Fibroblast of gingiva (primary cell): ENCODE results near the gene RSBN1.
A peak's percentile ranks its signal among the peaks of the same experiment; 100 is the strongest.
"Not testable (repeated sequence)": the region's sequence is repeated elsewhere in the genome, so short reads cannot be mapped to it uniquely, and the experiment has no call there.

ENCODE experiments used
- DNase-seq: peaks from one replicate; pipeline ENCODE4 v3.0.0-alpha.2; 2011; ENCODE audit warnings: low read depth

The RSBN1 gene

DNA sequence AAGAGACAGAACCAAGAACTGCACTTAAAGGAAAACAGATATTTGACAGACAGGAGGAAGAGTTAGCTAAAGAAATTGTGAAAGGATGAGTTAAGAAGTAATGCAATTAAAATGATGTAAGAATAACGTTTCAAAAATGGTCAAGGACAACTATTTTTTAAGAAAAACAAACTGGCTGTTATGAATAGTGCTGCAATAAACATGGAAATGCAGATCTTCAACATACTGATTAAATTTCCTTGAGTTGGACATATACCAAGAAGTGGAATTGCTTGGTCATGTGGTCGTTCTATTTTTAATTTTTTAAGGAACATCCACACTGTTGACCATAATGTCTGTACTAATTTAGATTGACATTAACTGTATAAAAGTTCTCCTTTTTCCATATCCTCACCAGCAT lies 29.9 kb downstream of the RSBN1 start:
- DNase-seq = peak; percentile 71

DNA sequence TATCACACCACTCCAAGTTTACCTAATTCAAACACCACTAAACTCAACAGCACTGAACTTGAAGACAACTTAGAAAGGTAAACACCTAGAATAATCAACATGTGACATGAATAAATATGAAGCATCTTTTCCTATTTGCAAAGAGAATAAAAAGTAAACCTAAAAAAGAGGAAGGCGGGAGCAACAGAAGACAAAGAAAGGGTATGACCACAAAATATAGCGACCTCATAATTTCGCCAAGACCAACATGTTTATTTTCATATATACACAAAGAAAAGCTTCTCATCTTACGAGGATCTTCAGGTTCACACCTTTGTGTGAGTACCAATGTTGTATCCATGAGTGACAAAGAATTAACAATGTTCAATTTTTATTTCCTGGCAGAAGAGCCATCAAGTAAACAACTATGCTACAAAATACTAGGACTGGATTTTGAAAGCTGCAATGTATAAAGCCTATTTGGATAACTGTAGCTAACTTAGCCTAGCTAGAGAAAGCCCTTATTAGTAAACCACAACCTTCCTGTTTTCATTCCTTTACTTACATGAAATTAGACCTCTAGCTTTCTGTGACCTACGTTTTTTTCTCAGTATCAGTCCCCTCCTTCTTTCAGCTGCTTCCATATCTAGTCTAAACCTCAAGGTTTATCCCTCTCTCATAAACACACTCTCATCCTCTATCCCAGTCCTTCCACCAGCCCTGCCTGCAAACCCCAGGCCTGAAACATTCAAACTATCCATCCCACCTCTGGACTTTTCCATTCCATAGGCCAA lies 31.7 kb downstream of the RSBN1 start:
- no peak for DNase-seq

DNA sequence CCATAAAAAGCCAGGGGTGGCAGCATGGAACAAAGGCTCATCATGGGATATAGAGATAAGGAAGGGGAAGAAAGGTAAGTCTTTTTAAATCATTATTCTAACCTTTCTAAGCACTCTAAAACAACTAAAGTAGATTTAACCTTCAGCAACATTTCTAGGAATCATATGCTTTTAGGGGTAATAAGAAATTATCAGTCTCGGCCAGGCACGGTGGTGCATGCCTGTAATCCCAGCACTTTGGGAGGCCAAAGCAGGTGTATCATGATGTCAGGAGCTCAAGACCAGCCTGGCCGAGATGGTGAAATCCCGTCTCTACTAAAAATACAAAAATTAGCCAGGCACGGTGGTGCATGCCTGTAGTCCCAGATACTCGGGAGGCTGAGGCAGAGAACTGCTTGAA lies 32.7 kb downstream of the RSBN1 start:
- DNase-seq = no peak

DNA sequence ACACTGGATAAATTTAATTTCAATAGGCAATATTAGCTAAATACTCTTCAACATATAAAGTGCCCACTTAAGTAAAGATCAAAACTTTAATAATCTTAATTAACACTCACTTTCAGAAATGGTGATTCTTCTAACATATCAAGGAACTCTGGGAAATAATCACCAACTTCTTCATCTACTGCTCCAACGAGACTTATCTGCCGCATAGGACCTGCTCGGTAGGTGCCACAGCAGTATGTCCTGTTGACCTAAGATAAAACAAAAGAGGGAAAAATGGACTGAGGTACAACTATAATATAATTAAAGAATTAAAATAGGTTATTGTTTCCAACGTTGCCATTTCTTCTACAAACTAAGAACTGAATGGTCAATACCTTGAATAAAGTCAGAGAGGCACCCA lies 34.7 kb downstream of the RSBN1 start:
- DNase-seq = no peak

DNA sequence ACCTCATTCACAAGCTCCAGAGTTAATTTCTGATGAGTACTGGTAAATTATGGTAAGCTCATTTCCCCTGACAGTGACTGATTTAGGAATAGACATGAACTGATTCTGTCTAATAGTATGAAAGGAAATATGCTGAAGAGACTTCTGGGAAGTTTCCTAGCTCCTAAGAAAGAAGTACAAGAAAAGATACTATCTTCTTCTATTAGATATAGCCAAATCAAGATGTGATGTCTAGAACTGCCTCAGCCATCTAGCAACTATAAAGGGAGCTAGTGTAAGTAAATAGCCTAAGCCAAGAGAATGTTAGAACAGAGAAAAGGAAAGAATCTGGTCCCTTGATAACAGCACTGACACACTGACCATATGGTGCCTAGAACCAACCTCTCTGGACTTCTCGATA lies 42.2 kb downstream of the RSBN1 start:
- DNase-seq = no peak

DNA sequence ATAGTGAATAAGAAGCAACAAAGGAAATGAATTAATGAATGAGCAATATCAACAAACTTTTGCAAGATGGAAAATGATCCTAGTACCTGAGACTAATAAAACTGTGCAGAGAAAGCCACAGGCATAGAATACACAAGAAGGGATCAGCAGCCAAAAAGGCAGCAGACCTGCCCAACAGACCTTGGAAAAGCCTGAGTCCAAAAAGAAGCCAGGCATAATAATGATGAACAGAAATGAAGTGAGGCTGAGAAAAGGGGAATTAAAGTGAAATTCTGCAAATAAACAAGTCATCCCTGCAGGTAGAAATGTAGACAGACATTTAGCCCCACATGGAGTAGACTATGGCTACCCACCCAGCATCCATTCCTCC lies 42.7 kb downstream of the RSBN1 start:
- DNase-seq = no peak

DNA sequence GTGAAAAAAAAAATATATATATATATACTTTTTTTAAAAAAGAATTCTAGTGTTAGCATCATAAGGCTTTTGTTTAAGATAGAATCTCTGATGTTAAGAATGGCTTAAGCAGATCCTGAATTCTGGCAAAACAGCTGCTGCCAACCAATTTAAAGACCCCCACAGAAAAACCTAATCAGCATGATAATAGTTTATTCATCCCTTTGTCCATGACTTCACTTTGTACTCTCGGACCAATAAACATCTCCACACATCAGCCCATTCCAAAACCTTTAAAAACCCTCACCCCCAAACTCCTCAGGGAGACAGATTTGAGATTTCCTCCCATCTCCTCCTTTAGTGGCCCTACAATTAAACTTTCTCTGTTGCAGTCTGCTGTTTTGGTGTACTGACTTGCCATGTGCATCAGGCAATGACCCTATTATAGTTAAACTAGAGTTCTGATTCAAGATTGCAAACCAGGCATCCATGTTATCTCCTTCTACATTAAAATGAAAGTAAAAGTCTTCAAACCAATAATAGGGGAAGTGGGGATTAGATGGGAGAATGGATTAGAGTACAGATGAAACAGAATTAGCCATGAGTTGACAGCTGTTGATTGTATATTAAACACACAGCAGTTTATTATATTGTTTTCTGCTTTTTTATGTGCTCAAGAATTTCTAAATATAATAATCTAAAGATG lies 43.2 kb downstream of the RSBN1 start:
- no peak for DNase-seq

DNA sequence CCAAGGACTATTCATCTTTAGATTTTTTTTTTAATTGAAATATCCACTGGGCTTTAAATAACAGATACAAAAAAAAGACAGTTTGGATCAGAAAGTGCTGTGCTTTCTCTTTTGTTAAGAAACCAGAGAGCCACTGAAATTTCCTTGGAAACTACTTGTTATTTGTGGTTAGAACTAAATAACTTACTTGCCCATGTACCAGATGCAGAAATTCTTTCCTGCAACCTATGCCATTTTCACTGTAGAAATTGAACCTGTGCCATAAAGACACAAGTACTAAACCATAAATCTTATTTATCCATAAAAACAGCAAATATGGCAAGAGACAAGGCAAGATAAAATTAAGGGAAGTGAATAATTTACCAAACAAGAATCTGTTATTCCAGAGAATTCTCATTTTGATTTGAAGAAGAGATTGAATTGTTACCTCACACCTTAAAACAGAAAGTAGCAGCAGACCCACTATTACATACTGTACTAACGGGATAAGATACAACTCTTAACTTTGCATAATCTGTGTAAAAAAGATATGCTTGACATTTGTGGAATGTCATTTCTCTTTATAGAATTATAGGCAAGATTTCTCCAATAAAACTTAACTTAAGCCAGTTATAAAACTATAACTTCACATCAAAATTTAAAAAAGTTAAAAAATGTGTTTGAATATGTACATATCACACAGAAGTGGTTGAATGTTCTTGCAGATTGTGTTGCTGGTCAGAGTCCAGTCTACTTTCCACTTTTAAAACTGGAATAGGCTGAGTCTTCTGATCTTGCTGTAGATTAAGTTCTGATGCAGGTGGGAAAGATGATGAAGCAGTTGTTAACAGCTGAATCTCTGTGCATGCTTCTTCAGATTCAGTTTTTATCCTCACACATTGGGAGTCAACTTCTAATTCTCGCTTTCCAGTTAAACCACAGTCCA lies 46.7 kb downstream of the RSBN1 start:
- DNase-seq = peak; percentile 24

DNA sequence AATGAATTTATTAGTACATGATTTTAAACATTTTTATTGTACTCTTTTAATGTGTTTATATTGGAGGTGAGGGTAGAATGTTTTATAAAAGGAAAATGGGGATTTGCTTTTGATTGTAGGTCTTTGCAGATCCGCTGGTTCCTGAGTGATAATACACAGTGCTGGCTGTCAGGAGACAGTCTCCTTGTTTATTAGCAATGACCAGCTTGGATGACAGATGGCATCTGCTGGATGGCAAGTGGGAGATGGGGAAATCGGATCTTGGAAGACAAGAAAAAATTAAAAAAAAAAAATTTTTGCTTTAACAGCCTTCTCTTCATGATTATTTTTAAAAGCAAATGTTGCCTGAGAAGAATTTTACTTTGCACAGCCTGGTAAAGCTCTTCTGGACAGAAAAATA lies 48.6 kb downstream of the RSBN1 start:
- DNase-seq = no peak

DNA sequence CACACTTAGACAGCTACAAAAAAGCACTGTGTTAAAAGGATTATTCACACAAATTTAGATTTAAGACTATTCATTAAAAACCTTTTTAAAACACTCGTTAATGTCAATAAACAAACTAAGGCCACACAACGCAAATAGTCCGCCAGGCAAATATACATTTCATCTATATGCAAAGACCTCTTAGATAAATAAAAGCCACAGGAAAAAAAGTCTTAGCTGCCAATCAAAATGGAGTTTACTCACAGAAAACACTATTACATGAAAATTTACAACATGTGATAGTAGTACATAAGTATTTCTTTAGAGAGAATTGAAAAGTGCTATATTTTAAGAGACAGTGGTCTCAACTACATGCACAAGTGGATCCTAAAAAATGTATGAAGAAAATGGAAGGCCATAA lies 50.3 kb downstream of the RSBN1 start:
- DNase-seq = no peak

DNA sequence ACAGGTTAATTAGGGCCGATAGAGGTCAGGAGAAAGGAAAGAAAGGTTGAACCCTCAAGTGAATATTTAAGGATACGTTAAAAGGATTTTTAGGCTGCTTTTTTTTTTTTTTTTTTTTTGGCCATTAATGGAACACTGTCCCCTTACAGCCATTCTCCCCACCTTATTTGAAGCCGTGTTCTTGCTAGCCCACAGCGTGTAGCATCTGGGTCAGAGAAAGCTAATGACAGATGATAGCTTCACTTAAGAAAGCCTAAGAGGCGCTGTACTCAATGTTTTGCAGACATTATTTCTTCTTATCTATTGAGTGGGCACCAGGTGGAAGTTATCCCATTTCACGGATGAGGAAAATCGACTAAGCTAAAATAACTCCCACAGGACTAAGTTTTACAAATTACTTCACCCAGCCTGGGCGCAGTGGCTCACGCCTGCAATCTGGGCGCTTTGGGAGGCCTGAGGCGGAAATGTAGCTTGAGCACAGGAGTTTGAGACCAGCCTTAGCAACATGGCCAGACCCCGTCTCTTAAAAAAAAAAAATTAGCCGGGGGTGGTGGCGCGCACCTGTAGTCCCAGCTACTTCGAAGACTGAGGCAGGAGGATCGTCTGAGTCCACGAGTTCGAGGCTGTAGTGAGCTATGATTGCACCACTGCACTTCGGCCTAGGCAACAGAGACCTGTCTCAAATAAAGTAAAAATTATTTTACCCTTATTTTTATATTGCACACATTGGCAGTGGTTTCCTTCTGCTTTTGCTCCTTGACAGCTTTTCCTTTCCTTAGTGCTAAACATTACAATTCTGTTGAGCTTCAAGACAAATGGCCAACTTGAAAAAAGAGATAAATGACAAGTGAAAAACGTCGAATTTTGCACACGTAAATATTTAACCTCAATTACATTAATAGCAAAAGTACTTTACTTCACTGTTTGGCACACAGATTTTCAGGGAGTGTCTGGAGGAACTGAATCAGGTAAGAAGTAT lies 51.9 kb downstream of the RSBN1 start:
- DNase-seq = no peak

DNA sequence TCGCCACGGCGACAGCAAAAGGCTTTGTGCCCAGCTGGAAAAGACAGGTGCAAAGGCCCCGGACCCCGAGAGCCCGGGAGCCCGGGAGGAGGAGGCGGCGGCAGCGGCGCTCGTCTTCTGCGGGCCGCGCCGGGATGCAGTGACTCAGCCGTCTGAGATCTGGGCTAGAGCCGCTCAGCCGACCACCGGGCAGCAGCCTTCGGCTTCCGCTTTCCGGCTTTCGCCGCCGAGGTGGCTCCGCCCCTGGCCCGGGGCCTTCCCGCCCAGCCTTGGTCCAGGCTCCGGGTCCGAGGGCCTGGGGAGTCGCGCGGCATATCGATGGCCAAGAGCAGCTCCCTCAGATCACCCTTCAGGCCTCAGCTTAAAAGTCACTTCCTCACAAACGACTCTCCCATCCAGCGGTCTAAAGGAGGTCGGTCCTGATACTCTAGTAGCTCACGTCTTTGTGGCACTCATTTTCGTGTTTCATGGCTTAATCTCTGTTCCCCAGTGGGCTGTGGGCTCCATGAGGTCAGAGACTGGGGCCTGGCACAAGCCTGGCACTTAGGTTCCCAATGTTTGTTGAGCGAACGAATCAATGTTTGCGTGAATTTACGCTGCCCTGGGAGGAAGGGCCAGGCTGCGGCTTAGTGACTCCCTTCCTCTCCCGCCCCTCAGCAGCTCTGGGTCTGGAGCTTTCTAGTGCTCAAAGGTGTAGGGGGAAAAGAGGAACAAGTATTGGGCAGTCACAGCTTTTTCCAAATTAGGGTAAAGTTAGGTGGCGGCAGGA lies 52.8 kb downstream of the RSBN1 start, which contains the start of gene PHTF1:
PHTF1 (minus strand) TSS at position 154 of the 769 bp plus-strand sequence. CDS start 783 bp downstream, outside the sequence.
- DNase-seq = peak; percentile 72

DNA sequence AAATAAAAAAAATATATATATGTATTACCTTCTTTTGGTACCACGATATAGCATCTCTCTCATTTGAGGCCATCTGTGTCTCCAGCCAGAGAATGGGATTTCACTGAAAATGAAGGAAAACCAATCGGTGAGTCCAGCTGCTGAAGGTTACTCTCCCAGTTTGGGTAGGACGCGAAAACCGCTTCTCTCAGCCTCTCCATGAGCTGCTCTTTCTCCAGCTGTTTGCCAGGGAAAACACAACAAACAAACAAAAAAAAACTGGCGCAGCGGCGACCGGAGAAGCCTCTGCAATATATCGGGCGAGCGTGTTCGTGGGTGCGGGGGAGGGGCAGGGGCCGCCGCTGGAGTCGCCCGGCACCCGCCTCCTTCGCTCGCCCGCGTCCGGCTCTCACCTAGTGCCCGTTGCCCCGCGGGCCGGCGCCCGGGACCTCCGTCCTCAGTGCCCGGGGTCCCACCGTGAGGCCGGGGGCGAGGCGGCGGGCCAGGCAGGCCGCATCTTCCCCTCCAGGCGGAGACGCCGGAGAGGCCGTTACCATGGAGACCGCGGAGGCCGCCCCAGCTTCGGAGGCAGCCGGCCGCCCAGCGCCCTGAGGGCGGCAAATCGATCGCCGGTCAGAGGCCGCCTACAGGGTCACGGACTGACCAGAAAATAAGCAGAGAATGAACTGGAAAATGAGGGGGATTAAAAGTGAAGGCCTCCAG lies 53.5 kb downstream of the RSBN1 start:
- peak; percentile 35 for DNase-seq

DNA sequence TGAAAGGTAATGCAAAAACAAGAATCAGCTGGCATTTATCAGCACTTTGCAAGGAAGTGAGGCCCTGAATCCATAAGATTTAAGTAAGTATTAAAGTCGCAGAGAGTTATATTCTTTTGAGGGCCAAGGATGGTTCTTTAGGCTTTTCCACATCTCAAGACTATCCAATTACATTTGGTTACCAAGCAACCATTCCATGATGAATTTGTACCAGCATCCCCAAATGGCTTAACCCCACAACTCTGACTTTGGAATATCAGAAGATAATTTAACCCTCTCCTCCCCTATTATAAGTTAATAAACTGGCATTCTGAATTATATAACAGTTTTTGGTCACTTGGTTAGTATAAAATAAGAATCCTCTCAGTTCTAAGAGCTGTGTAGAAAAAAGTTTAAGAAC lies 55.8 kb downstream of the RSBN1 start:
- DNase-seq = no peak

DNA sequence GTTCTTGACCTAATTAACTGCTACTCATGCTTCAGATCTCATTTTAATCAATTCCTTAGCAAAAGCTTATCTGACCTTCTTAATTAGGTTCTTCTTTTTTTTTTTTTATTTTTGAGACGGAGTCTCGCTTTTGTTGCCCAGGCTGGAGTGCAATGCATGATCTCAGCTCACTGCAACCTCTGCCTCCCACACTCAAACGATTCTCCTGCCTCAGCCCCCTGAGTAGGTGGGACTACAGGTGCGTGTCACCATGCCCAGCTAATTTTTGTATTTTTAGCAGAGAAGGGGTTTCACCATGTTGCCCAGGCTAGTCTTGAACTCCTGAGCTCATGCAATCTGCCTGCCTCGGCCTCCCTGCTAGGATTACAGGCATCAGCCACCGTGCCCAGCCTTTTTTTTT lies 58.9 kb downstream of the RSBN1 start:
- not testable (repeated sequence) for DNase-seq

DNA sequence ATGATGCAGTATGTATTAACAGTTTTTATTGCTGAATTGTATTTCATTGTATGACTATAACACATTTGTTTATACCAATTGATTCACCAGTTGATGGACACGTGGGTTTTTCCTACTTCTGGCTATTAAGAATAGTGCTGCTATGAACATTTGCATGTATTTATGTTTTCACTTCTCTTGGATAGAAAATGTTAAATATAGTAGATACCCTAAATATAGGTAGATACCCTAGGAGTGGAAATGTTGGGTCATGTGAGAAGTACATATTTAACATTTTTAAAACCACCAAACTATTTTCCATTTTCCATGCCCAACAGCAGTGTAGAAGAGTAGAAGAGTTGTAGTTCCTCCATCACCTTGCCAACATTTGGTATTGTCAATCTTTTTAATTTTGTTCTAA lies 60.8 kb downstream of the RSBN1 start:
- no peak for DNase-seq

DNA sequence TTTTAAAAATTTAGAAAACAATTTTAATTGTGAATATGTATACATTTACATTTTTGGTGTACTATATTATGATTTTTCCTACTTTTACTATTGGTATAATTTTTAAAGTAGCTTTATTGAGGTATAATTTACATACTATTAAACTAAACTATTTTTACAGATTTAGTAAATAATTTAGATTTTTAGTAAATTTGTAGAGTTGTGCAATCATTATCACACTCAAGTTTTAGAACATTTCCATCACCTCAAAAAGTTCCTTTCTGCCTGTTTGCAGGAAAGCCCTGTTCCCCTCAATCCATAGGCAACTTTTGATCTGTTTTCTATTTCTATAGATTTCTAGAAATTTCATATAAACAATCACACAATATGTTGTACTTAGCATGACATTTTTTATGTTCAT lies 61.2 kb downstream of the RSBN1 start:
- no peak for DNase-seq

DNA sequence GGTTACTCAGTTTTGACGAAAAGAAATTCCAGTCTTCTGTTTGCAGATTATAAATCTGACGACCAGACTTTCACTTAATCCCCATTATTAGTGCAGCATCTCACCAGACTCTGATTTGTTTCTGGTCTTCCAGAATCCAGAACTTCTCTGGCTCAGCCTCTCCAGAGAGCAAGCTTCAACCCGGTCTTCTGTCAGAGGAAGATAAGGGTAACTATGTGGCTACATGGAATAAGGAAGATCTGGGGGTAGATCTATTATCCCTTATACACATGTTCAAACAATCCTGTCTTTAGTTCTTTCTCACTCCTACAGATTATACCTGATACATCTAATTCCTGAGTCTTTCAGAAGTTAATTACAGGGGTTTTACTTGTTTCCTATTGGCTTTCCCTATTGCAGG lies 62.9 kb downstream of the RSBN1 start:
- DNase-seq = no peak

DNA sequence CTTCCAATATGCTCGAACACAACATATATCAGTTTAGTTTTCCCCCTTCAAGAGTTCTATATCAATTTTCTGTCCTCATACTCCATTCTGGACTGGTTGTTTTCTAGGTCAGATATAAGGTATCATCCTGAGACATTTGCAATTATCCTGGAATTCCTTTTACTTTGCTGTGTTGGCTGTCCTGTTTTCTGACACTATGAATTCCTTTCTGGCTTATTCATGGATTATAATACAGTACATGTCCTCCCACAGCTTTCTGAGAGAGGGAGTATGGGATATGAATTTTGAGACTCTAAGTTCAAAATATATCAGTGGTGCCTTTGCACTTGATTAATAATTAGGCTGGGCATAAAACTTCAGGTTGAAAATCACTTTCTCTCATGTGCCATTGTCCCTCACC lies 64.9 kb downstream of the RSBN1 start:
- DNase-seq = no peak

DNA sequence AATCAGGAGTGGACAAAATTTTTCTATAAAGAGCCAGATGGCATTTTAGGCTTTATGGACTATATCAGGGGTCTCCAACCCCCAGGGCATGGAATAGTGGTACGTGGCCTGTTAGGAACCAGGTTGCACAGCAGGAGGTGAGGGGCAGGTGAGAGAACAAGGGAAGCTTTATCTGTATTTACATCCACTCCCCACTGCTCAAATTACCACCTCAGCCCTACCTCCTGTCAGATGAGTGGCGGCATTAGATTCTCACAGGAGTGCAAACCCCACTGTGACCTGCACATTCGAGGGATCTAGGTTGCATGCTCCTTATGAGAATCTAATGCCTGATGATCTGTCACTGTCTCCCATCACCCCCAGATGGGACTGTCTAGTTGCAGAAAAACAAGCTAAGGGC lies 66.9 kb downstream of the RSBN1 start:
- DNase-seq = no peak
